ENCODE measurements around the gene CYS1.

- no peak for TF ChIP-seq TAF1 (IDR thresholded peaks at IDR 0.05; ENCODE audit: low read depth)
- TF ChIP-seq CTCF (IDR thresholded peaks at IDR 0.05; ENCODE audit: poor library complexity, severe bottlenecking), result no peak
- no peak for TF ChIP-seq MXI1 (conservative IDR thresholded peaks at IDR 0.05; ENCODE audit: poor library complexity, severe bottlenecking)
- no peak for TF ChIP-seq POLR2AphosphoS5 (IDR thresholded peaks at IDR 0.05)
These were observed 51.0 kb downstream of the CYS1 start for GRCh38 chr2:10028988-10029874.

All from neural cell (in vitro differentiated cells).